HEK293 (cell line): ENCODE measurements around the gene DMWD.

Experiments used
- CTCF ChIP-seq: fragments of 450-650 bp; formaldehyde crosslinking; IDR thresholded peaks from 2 replicates; pipeline ENCODE4 v1.5.1; 2016; ENCODE audit warnings: missing biosample characterization, missing genetic modification characterization
- REPIN1 ChIP-seq: fragments of 450-650 bp; formaldehyde crosslinking; IDR thresholded peaks from 2 replicates; pipeline ENCODE4 v1.5.1; 2017; ENCODE audit warnings: missing biosample characterization, missing genetic modification characterization, low read depth
- ZBTB7A ChIP-seq: fragments of 450-650 bp; formaldehyde crosslinking; IDR thresholded peaks from 2 replicates; pipeline ENCODE4 v1.5.1; 2016; ENCODE audit warnings: low read depth, missing biosample characterization, missing genetic modification characterization
- ZNF133 ChIP-seq: fragments of 450-650 bp; formaldehyde crosslinking; IDR thresholded peaks from 2 replicates; pipeline ENCODE4 v1.5.1; 2016; ENCODE audit warnings: missing biosample characterization, missing genetic modification characterization
- ZNF140 ChIP-seq: fragments of 450-650 bp; formaldehyde crosslinking; IDR thresholded peaks from 2 replicates; pipeline ENCODE4 v1.5.1; 2016; ENCODE audit warnings: missing biosample characterization, missing genetic modification characterization
- ZNF157 ChIP-seq: fragments of 450-650 bp; formaldehyde crosslinking; IDR thresholded peaks from 2 replicates; pipeline ENCODE4 v1.5.1; 2016; ENCODE audit warnings: missing biosample characterization, missing genetic modification characterization
- ZNF18 ChIP-seq: fragments of 450-650 bp; formaldehyde crosslinking; IDR thresholded peaks from 2 replicates; pipeline ENCODE4 v1.5.1; 2016; ENCODE audit warnings: missing biosample characterization, missing genetic modification characterization
- ZNF514 ChIP-seq: fragments of 450-650 bp; formaldehyde crosslinking; IDR thresholded peaks from 2 replicates; pipeline ENCODE4 v1.5.1; 2016; ENCODE audit warnings: missing biosample characterization, missing genetic modification characterization
- ZNF747 ChIP-seq: fragments of 450-650 bp; formaldehyde crosslinking; IDR thresholded peaks from 2 replicates; pipeline ENCODE4 v1.5.1; 2016; ENCODE audit warnings: missing biosample characterization, missing genetic modification characterization

- TF ChIP-seq CTCF (tag by site-specific recombination): no peak
- TF ChIP-seq ZBTB7A (tag by site-specific recombination): no peak
- no peak for TF ChIP-seq REPIN1 (tag by site-specific recombination)
- no peak for TF ChIP-seq ZNF18 (tag by site-specific recombination)
- TF ChIP-seq ZNF133 (tag by site-specific recombination): no peak
- TF ChIP-seq ZNF140 (tag by site-specific recombination): no peak
- no peak for TF ChIP-seq ZNF514 (tag by site-specific recombination)
- TF ChIP-seq ZNF747 (tag by site-specific recombination): no peak
- TF ChIP-seq ZNF157 (tag by site-specific recombination): no peak
Observed at GRCh38 chr19:45820413-45821102, 27.9 kb upstream of the DMWD start.
